Cardiac muscle cell (in vitro differentiated cells and primary cell): ENCODE measurements around the gene CCDC47. TPM values are rescaled to one million over a fixed set of nuclear protein-coding genes. Genes with fewer than 3 reads are reported as not detected.

ENCODE experiments used
- DNase-seq, 2 donors: peaks; one replicate each; pipeline versions ENCODE4 v3.0.0 to v3.0.0-alpha.2; 2010 to 2017; ENCODE audit warnings: low read depth in 1 of 2, low spot score in 1 of 2
- H3K27ac ChIP-seq: fragments of 200-600 bp; sonication (generic); 2 replicates; pipeline ENCODE4 v1.5.1; 2016
- H3K27me3 ChIP-seq: fragments of 200-600 bp; sonication (generic); 2 replicates; pipeline ENCODE4 v1.6.0; 2016; ENCODE audit warnings: control low read depth
- H3K36me3 ChIP-seq: fragments of 200-600 bp; sonication (generic); 2 replicates; pipeline ENCODE4 v1.5.1; 2016; ENCODE audit warnings: control low read depth
- H3K4me1 ChIP-seq: fragments of 200-600 bp; sonication (generic); 2 replicates; pipeline ENCODE4 v1.8.1; 2017; ENCODE audit warnings: low read depth, mild to moderate bottlenecking, mixed run types
- H3K4me3 ChIP-seq: fragments of 200-600 bp; sonication (generic); 2 replicates; pipeline ENCODE4 v1.5.1; 2016; ENCODE audit warnings: mild to moderate bottlenecking
- H3K9me3 ChIP-seq: fragments of 200-600 bp; sonication (generic); 2 replicates; pipeline ENCODE4 v1.5.1; 2017; ENCODE audit warnings: low read depth, mild to moderate bottlenecking, control low read depth
- polyA plus RNA-seq: library from polyadenylated mRNA; unstranded; fragments of >200 nt; fragmentation: Nextera tagmentation; extraction: Ambion mirVana; gene quantifications from 2 replicates; pipeline ENCODE4 v1.2.1, GENCODE V29; 2016
- total RNA-seq: library from RNA; depleted of rRNA; stranded (reverse); fragments of >200 nt; gene quantifications from 2 replicates; pipeline ENCODE4 v1.2.3, GENCODE V29; 2016
- TF ChIP-seq, protein P1 (sequence below): IDR thresholded peaks from 2 replicates; pipeline ENCODE4 v1.5.1; 2012; ENCODE audit warnings: low read depth, mild to moderate bottlenecking, low read length

Gene CCDC47
- total and polyA plus RNA-seq, 2 experiments from 2014 or later = 30.0 to 54.7 TPM

DNA sequence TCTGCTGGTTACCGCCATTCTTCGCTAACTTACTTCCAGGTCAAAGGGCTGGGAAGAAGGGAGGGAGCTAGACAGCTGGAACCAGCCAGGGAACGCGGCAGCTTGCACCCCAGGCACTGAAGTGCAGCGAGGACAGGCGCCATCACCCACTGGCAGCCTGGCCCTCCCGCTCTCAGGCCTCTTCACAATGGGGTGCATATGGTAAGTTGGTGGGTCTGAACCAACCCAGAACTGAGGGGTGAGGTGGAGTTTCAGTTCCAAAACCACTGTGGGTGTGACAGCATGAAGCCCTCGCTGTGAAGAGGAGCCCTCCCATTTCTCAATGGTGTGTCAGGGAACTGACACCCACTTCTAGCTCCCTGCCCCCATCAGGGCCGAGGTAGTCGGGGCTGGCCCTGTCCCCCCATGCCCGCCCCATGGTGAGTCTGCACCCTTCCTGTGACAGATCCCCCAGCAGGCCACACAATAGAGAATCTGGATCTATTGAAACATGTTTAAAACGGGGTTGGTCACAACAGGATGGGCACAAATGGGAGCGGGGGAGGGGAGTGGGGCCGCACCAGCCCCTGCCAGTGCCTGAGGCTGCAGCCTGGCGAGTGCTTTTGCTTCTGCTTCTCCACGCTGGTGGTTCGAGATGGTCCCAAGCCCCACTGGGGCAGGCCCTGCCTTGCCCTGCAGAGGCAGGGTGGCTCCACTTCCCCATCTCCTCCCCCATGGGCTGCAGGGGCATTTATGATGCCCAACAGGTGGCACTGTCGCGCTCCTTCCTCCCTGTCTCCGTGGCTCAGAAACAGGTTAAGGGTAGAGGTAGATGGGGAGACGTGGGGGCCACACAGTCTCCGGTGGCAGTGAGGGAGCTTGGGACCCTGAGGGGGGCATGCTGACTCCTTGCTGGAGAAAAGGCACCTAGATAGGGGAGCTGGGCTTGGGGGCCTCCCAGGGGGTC, 75.8 kb downstream of the CCDC47 start:
- Histone ChIP-seq H3K36me3 (no peaks in the 10 kb centered on the region), H3K27ac (no peak overlapping the region), H3K9me3 (no peaks in the 10 kb centered on the region), H3K4me1 (no peaks in the 10 kb centered on the region), H3K4me3 (no peak overlapping the region), H3K27me3 (no peaks in the 10 kb centered on the region)
- DNase-seq = peak in 1 of 2 donors; percentile 40
- TF ChIP-seq, protein P1, sequence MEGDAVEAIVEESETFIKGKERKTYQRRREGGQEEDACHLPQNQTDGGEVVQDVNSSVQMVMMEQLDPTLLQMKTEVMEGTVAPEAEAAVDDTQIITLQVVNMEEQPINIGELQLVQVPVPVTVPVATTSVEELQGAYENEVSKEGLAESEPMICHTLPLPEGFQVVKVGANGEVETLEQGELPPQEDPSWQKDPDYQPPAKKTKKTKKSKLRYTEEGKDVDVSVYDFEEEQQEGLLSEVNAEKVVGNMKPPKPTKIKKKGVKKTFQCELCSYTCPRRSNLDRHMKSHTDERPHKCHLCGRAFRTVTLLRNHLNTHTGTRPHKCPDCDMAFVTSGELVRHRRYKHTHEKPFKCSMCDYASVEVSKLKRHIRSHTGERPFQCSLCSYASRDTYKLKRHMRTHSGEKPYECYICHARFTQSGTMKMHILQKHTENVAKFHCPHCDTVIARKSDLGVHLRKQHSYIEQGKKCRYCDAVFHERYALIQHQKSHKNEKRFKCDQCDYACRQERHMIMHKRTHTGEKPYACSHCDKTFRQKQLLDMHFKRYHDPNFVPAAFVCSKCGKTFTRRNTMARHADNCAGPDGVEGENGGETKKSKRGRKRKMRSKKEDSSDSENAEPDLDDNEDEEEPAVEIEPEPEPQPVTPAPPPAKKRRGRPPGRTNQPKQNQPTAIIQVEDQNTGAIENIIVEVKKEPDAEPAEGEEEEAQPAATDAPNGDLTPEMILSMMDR = peak; percentile 46

DNA sequence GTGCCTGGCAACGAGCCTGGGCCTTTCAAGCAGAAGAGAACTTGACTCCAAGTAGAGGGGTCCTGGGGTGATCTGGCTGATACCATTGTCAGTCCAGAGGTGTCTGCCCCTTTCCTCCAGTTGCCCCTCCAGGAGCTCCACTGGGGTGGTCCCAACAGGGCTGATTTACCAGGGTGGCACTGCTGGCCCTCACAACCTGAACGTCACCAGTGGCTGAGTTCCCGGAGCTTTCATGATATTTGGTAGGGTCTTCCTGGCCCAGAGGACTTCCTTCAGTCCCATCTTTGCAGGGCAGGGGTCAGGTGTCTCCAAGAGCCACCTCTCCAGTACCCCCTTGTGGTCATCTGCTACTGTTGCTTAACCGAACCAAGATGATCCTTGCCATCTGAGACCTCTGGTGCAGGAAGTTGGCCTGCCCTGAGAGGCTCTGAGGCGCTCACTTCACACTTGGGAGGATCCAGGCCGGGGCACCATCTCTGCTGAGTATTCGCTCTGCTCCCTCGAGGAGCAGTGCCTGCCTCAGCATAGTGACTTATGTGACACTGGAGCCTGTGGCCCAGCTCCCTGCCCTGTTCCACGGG, 76.9 kb downstream of the CCDC47 start:
- H3K9me3 ChIP-seq = no peaks in the 10 kb centered on the region
- no peaks in the 10 kb centered on the region for H3K36me3 ChIP-seq
- DNase-seq = peak; percentile 47 to 53
- TF ChIP-seq, protein P1 = peak; percentile 48
- no peaks in the 10 kb centered on the region for H3K4me1 ChIP-seq
- H3K27me3 ChIP-seq = no peaks in the 10 kb centered on the region
- no peak overlapping the region for H3K27ac ChIP-seq
- H3K4me3 ChIP-seq = no peak overlapping the region

DNA sequence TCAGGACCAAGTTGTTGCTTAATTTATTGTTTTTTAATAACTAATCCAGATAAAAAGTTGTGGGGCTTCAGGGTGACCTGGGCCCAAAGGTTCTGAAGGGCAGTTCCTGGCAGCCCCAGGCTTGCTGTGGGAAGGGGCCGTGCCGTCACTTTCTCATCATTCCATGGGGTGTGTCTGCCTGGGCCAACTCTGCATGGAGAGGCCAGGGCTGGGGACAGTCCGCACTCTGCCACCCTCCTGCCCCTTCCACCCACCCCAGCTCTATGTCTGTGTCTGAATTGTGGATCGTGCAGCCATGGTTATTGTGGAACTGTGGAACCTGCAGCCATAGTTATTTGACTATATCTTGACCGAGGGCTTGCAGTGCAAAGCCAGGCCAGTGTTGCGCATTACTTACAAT, 77.5 kb downstream of the CCDC47 start:
- Histone ChIP-seq H3K27me3 (no peaks in the 10 kb centered on the region), H3K9me3 (no peaks in the 10 kb centered on the region), H3K4me1 (no peaks in the 10 kb centered on the region), H3K27ac (no peak overlapping the region), H3K4me3 (no peak overlapping the region), H3K36me3 (no peaks in the 10 kb centered on the region)
- no peak for DNase-seq
- TF ChIP-seq, protein P1 = no peak

Other genes starting within 250 kb of the CCDC47 start
- 48.2 and 56.7 TPM in 2 replicates for gene DCAF7, start 223.1 kb downstream of the CCDC47 start, total RNA-seq
- gene DCAF7, start 223.1 kb downstream of the CCDC47 start, polyA plus RNA-seq = 55.1 and 95.0 TPM in 2 replicates
- 25.6 and 34.1 TPM in 2 replicates for gene TACO1, start 172.7 kb downstream of the CCDC47 start, total RNA-seq
- 41.3 and 54.9 TPM in 2 replicates for gene TACO1, start 172.7 kb downstream of the CCDC47 start, polyA plus RNA-seq
- 28.1 and 31.1 TPM in 2 replicates for gene MAP3K3, start 151.2 kb downstream of the CCDC47 start, total RNA-seq
- 26.5 and 31.9 TPM in 2 replicates for gene MAP3K3, start 151.2 kb downstream of the CCDC47 start, polyA plus RNA-seq
- 58.8 and 76.3 TPM in 2 replicates for gene LIMD2, start 73.5 kb downstream of the CCDC47 start, total RNA-seq
- gene LIMD2, start 73.5 kb downstream of the CCDC47 start, polyA plus RNA-seq = 58.6 and 74.1 TPM in 2 replicates
- gene STRADA, start 31.8 kb downstream of the CCDC47 start, total RNA-seq = 22.7 and 30.3 TPM in 2 replicates
- 43.2 and 53.1 TPM in 2 replicates for gene STRADA, start 31.8 kb downstream of the CCDC47 start, polyA plus RNA-seq
- 49.0 and 91.0 TPM in 2 replicates for gene DDX42, start 573 bp upstream of the CCDC47 start, total RNA-seq
- gene DDX42, start 573 bp upstream of the CCDC47 start, polyA plus RNA-seq = 58.1 and 71.6 TPM in 2 replicates
- 42.7 and 57.7 TPM in 2 replicates for gene PSMC5, start 53.8 kb upstream of the CCDC47 start, total RNA-seq
- 144 and 230 TPM in 2 replicates for gene PSMC5, start 53.8 kb upstream of the CCDC47 start, polyA plus RNA-seq
- 43.1 and 47.2 TPM in 2 replicates for gene FTSJ3, start 54.1 kb upstream of the CCDC47 start, total RNA-seq
- gene FTSJ3, start 54.1 kb upstream of the CCDC47 start, polyA plus RNA-seq = 52.2 and 57.3 TPM in 2 replicates
- gene SMARCD2, start 69.1 kb upstream of the CCDC47 start, total RNA-seq = 39.2 and 67.6 TPM in 2 replicates
- gene SMARCD2, start 69.1 kb upstream of the CCDC47 start, polyA plus RNA-seq = 40.3 and 45.4 TPM in 2 replicates
- not detected in 2 replicates for gene CSH2, start 100.1 kb upstream of the CCDC47 start, total RNA-seq
- gene CSH2, start 100.1 kb upstream of the CCDC47 start, polyA plus RNA-seq = not detected in 2 replicates
- gene GH2, start 108.3 kb upstream of the CCDC47 start, total RNA-seq = not detected in 2 replicates
- 0.35 TPM in 1 of 2 replicates, not detected in the other for gene GH2, start 108.3 kb upstream of the CCDC47 start, polyA plus RNA-seq
- gene CSH1, start 123.0 kb upstream of the CCDC47 start, total RNA-seq = not detected in 2 replicates
- not detected in 2 replicates for gene CSH1, start 123.0 kb upstream of the CCDC47 start, polyA plus RNA-seq
- gene CSHL1, start 137.7 kb upstream of the CCDC47 start, total RNA-seq = not detected in 2 replicates
- gene CSHL1, start 137.7 kb upstream of the CCDC47 start, polyA plus RNA-seq = not detected in 2 replicates
- not detected in 2 replicates for gene GH1, start 145.2 kb upstream of the CCDC47 start, total RNA-seq
- gene GH1, start 145.2 kb upstream of the CCDC47 start, polyA plus RNA-seq = not detected in 2 replicates
- gene CD79B, start 158.7 kb upstream of the CCDC47 start, total RNA-seq = not detected in 2 replicates
- gene CD79B, start 158.7 kb upstream of the CCDC47 start, polyA plus RNA-seq = 0.23 TPM in 1 of 2 replicates, not detected in the other
- 0.63 and 0.78 TPM in 2 replicates for gene SCN4A, start 199.3 kb upstream of the CCDC47 start, total RNA-seq
- gene SCN4A, start 199.3 kb upstream of the CCDC47 start, polyA plus RNA-seq = 0.49 TPM in 1 of 2 replicates, not detected in the other
- 2.9 and 3.6 TPM in 2 replicates for gene PRR29, start 224.8 kb upstream of the CCDC47 start, total RNA-seq
- gene PRR29, start 224.8 kb upstream of the CCDC47 start, polyA plus RNA-seq = 1.7 and 4.9 TPM in 2 replicates
- gene ICAM2, start 247.0 kb upstream of the CCDC47 start, total RNA-seq = not detected in 2 replicates
- 1.1 and 2.3 TPM in 2 replicates for gene ICAM2, start 247.0 kb upstream of the CCDC47 start, polyA plus RNA-seq